ENCODE measurements around the gene WDR86.

The WDR86 gene

DNA sequence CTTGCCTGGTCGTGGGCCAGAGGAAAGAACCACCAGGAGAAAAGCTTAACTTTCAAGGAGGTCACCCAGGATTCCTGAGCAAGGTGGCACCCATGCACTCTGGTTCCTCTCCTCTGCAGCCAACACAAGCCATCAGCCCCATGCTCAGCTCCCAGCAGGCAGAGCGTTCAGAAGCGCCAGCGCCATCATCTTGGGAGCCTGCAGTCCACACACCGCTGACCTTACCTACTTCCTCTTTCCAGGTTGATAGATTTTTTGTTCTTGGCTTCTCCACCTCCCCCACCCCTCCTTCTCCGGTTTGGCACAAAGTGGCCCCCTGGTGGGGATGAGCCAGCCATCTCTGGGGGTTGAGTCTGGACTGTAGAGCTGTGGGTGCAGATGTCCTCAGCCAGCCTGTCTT lies 1.7 kb upstream of the WDR86 start:
- Mint-ChIP-seq H3K27me3 (peaks cover 31% of the 10 kb centered on the region), H3K4me1 (peaks cover 12% of the 10 kb centered on the region), H3K27ac (no peak overlapping the region), H3K36me3 (no peaks in the 10 kb centered on the region), H3K4me3 (no peak overlapping the region), H3K9me3 (no peaks in the 10 kb centered on the region)
- peak in 1 of 2 donors; percentile 22 for DNase-seq (ENCODE audit: low spot score in 2 of 2)
- peak; percentile 6 for ATAC-seq (ENCODE audit: low read depth)

DNA sequence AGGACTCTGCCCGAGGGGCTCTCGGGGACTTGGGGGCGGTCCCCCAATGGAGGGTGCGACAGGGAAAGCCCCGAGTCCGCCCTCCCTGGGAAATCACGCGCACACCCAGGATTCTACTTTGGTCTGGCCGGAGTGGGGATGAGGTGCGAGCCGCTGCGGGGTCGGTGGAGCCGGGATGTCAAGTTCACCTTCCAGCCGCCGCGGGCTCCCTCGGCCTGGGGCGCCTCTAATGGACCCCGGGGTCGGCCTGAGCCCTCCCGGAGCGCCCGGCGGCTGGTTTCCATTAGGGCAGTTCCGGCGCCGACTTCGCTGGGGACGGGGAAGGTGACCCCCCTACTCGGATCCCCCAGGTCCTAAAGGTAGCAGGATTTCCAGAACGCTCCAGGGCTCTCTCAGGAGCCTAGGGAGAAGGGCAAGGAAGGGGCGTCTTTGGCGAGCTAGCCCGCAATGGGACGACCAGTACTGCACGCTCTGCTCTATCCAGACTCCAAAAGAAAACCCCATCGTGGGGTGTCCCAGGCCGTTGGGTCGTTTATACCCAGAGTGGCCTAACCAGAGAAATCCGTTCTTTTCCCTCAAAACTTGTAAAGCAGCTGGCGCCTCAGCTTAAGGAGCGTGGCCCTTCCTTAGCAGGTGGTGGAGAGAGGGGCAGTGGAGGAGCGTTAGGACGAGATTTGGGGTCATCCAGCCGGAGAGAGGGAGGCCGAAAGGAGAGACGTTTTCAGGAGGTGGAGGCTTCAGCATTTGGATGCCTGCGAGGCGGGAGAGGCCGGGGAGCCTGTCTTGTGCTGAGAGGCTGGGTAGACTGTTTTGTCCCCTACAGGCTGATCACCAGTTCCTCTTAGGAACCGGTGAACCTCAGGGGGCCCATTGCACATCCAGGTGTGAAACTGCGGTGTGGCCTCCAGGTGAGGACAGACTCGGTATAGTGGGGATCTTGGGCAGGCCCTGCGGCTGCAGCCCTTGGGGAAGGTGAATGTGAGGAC lies 860 bp upstream of the WDR86 start:
- DNase-seq (ENCODE audit: low spot score in 2 of 2) (peak; percentile 24 to 25), ATAC-seq (ENCODE audit: low read depth) (no peak)
- H3K36me3 Mint-ChIP-seq = no peaks in the 10 kb centered on the region
- no peaks in the 10 kb centered on the region for H3K9me3 Mint-ChIP-seq
- H3K27me3 Mint-ChIP-seq = peaks cover 35% of the 10 kb centered on the region
- peak overlapping the region; percentile 15 for H3K27ac Mint-ChIP-seq
- peaks cover 12% of the 10 kb centered on the region for H3K4me1 Mint-ChIP-seq
- peak overlapping the region; percentile 5 for H3K4me3 Mint-ChIP-seq

DNA sequence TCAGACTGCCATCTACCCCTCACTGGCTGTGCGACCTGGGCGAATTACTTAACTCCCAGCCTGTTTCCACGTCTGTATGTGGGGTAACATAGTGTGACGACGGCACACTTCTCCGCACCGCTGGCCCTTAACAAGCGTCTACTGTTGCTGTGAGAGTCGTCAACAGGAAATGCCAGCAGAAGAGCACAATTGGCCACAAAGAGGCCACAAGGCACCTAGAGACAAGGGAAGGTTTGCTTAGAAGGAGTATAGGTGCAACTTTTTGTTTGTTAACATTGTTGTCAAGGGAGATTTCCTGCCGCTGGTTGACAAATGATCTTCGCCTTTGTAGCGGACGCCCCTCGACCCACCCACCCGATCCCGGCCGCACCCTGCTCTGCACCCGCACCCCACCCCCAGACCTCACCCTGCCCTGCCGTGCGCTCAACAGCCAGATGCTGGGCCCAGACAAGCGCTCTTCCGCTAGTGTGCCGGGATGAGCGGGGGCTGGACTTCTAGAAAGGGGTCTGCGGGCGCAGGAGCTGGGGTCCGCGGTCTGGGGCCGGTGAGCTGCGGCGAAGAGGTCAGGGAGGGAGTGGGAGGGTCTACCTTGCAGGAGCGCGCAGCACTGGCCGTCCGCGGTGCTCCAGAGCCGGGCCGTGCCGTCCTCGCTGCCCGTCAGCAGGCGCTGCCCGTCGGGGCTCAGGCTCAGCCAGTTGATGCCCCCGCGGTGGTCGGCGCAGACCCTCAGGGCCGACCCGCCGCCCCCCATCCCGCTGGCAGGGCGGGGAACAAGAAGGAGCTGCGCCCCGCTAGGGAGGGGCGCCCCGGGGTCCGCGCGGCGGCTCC lies 785 bp downstream of the WDR86 start:
- ATAC-seq (ENCODE audit: low read depth) (peak; percentile 80), DNase-seq (ENCODE audit: low spot score in 2 of 2) (peak in 1 of 2 donors; percentile 62)
- Mint-ChIP-seq H3K4me3 (peak overlapping the region; percentile 71), H3K36me3 (no peaks in the 10 kb centered on the region), H3K27me3 (peaks cover 29% of the 10 kb centered on the region), H3K9me3 (no peaks in the 10 kb centered on the region), H3K27ac (peak overlapping the region; percentile 81), H3K4me1 (peaks cover 12% of the 10 kb centered on the region)

DNA sequence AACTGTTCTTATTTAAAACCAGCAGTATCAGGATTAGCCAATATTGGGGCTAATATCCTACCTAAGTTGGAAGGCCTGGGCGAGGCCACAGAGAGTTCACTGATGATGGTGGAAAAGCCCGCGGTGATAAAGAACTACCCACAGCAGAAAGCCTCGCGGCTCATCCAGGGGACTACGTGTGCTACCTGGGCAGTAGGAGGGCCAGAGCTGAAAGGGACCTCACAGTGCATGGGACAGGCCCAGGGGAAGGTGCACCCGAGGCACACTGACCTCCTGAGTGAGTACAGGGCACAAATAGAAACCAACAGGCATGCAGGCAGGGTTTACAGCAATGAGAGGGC lies 1.4 kb downstream of the WDR86 start:
- Mint-ChIP-seq H3K4me3 (peak overlapping the region; percentile 71), H3K27me3 (peaks cover 30% of the 10 kb centered on the region), H3K36me3 (no peaks in the 10 kb centered on the region), H3K27ac (peak overlapping the region; percentile 81), H3K4me1 (peaks cover 10% of the 10 kb centered on the region), H3K9me3 (no peaks in the 10 kb centered on the region)
- ATAC-seq (ENCODE audit: low read depth) (no peak), DNase-seq (ENCODE audit: low spot score in 2 of 2) (no peak)

DNA sequence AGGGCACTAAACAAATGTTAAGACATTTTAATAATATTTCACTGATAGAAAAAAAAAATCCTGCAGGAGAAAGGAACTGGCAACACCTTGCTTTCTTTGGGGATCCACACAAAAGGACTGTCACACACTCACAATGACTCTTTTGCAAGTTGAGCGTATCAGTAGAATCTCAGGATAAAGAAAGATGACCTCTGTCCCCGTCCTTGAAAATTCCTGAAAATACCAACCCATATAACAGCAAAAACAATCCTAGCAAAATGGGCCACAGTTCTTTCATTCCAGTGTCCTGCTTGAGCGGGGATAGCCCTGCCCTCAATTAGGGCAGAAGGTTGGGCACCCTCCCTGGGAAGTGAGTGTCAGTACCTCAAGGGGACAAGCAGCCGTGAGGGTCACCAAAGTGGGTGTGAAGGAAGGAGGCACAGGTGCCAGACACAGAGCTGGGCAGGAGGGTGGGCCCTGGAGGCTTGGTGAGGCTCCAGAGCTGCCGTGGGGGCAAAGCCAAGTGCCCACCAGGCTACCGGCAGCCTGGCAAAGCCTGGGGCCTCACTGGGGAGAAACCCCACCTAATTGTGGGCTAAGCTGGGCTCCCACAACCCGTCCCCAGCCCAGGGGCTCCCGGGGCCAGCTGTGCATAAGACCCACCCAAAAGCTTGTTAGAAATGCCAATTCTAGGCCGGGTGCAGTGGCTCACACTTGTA lies 2.8 kb downstream of the WDR86 start:
- peaks cover 10% of the 10 kb centered on the region for H3K4me1 Mint-ChIP-seq
- H3K4me3 Mint-ChIP-seq = no peak overlapping the region
- peaks cover 21% of the 10 kb centered on the region for H3K27me3 Mint-ChIP-seq
- no peak for ATAC-seq (ENCODE audit: low read depth)
- no peak overlapping the region for H3K27ac Mint-ChIP-seq
- H3K36me3 Mint-ChIP-seq = no peaks in the 10 kb centered on the region
- H3K9me3 Mint-ChIP-seq = no peaks in the 10 kb centered on the region
- DNase-seq (ENCODE audit: low spot score in 2 of 2) = no peak

DNA sequence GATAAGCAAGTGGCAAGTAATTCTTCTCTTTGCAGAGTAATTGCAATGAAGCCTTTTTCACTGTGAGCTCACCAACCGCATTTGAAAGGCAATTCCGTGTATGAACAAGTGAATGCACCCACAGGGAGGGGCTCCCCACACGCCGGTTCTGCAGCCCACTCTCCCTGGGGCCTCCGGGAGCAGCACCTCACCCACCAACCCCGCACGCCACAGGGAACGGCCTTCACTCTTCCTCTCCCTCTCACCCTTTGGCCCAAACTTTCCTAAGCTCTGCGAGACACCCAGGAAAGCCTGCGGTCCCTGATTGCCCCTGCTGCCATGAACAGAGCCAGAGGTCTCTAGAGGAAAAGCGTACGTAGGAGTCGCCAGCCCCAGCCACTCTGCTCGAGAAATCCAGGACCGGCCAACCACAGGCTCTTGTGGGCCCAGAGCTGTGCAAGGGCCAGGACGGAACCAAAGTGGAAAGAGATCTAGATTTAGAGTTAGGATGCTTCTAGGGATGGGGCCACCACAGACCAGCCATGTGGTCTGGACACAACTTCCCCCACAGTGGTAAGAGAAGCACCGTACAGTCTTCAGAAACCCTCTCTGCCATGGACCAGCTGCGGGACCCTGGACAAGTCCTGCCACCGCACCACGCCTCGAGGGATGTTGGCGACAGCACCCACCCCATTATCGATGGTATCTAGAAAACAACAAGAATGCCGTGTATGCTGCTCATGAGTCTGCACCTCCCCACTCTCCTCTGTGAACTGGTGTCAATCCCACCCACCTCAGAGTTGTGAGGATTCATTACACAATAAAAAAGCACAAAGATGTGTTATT lies 3.6 kb downstream of the WDR86 start:
- DNase-seq (ENCODE audit: low spot score in 2 of 2) (no peak), ATAC-seq (ENCODE audit: low read depth) (no peak)
- Mint-ChIP-seq H3K27ac (peak overlapping the region; percentile 68), H3K36me3 (no peaks in the 10 kb centered on the region), H3K27me3 (peaks cover 20% of the 10 kb centered on the region), H3K4me3 (no peak overlapping the region), H3K9me3 (no peaks in the 10 kb centered on the region), H3K4me1 (peaks cover 9% of the 10 kb centered on the region)

DNA sequence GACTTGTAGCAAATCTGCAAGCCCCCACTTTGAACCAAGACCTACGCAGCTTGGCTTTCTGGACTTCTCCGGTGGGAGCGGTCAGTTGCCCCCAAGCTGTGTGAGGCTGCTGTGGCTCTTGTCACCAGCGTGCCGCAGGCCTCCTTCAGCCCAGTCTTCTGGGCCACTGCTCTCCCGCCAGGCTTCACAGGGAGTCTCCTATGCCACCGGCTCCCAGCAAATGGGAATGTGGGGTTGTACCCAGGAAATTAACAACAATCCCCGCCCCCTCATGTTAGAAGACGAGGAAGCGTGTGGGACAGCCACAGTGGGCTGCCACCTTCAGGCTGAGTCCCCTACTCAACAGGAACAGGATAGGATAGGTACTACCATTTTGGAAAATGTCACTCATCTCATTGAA lies 4.2 kb downstream of the WDR86 start:
- DNase-seq (ENCODE audit: low spot score in 2 of 2) = no peak
- peaks cover 12% of the 10 kb centered on the region for H3K4me1 Mint-ChIP-seq
- H3K27ac Mint-ChIP-seq = peak overlapping the region; percentile 68
- no peak for ATAC-seq (ENCODE audit: low read depth)
- H3K9me3 Mint-ChIP-seq = no peaks in the 10 kb centered on the region
- peaks cover 16% of the 10 kb centered on the region for H3K27me3 Mint-ChIP-seq
- H3K4me3 Mint-ChIP-seq = no peak overlapping the region
- H3K36me3 Mint-ChIP-seq = no peaks in the 10 kb centered on the region

DNA sequence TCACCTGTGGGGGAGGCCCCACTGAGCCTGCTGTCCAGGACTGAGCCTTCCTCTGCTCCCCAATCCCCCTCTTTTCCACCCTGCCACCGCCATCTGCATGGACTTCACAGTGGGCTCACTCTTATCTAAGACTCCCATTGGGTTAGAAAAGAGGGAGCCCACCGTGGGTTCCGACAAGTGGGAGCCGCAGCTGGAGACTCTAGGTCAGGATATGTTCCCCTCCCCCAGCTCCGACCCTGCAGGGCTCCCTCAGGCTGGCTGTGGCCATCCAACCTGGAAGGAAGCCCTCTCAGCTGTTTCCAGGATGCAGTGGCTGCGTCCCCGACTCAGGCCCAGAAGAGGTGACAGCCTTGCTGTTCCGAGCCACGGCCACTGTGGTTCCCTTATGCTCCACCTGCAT lies 4.8 kb downstream of the WDR86 start:
- Mint-ChIP-seq H3K36me3 (no peaks in the 10 kb centered on the region), H3K4me1 (peaks cover 14% of the 10 kb centered on the region)
- no peak for ATAC-seq (ENCODE audit: low read depth)

DNA sequence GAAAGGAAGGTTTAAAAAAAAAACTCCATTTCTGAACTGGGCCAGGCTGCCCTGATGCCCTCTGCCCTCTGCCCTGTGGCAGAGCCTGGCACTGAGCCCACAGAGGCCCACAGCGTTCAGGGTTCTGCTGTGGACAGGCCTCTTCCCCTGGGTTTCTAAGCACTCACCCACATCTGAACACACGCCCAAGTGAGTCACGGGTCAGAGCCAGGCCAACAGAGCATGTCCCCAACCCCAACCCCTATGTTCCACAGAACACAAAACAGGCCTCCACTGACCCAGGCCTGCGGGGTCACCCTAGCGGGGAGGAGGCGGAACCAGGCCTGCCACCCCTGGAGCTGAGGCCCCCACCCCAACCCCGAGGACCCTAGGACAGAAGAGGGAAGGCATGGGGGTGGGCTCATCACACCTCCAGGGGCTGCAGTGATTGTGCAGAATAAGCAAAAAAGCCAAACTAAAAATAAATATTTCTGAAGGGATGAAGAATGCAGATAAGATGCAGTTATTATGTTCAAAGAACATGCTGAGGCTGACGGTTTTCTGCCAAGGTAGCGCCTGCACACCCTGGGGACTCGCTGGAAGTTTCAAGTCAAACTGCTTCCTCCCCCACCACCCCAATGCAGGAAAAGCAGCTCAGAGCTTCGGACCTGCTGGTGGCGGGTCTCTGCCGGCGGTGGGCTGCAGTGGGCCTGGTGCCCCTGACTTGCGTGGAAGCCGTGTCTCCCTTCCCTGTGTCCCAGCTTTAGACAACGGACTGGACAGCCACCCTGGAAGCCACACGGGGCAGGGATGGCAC lies 5.4 kb downstream of the WDR86 start:
- no peak overlapping the region for H3K4me3 Mint-ChIP-seq
- H3K4me1 Mint-ChIP-seq = peaks cover 14% of the 10 kb centered on the region
- H3K36me3 Mint-ChIP-seq = no peaks in the 10 kb centered on the region
- no peaks in the 10 kb centered on the region for H3K9me3 Mint-ChIP-seq
- peak overlapping the region; percentile 19 for H3K27ac Mint-ChIP-seq
- ATAC-seq (ENCODE audit: low read depth) = no peak
- H3K27me3 Mint-ChIP-seq = peaks cover 16% of the 10 kb centered on the region
- peak in 1 of 2 donors; percentile 16 for DNase-seq (ENCODE audit: low spot score in 2 of 2)

More for the DNA sequence above, 4.8 kb downstream of the WDR86 start:
- no peak for DNase-seq (ENCODE audit: low spot score in 2 of 2)
- Mint-ChIP-seq H3K27me3 (peaks cover 16% of the 10 kb centered on the region), H3K4me3 (no peak overlapping the region), H3K9me3 (no peaks in the 10 kb centered on the region), H3K27ac (no peak overlapping the region)

DNA sequence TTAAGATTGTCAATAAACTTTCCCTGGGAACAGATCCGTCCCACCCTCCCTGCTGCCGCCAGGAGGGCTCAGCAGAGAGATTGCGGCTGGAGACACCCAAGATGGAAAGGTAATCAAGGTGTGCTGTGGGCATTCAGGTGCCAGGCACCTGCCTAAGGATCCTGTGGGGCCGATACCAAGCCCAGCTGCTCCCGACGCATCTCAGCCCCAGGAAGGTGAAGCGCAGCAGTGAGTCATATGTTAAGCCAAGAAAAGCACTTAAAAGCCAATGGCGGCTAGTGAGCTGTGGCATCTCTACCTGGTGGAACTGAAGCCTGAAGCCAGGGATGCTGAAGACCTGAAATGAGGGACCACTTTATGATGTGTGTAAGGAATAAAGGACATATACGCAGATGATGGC lies 6.1 kb downstream of the WDR86 start:
- no peaks in the 10 kb centered on the region for H3K9me3 Mint-ChIP-seq
- H3K4me1 Mint-ChIP-seq = peaks cover 13% of the 10 kb centered on the region
- no peak overlapping the region for H3K4me3 Mint-ChIP-seq
- H3K27me3 Mint-ChIP-seq = peaks cover 14% of the 10 kb centered on the region
- ATAC-seq (ENCODE audit: low read depth) (no peak), DNase-seq (ENCODE audit: low spot score in 2 of 2) (no peak)
- peak overlapping the region; percentile 19 for H3K27ac Mint-ChIP-seq
- H3K36me3 Mint-ChIP-seq = no peaks in the 10 kb centered on the region

DNA sequence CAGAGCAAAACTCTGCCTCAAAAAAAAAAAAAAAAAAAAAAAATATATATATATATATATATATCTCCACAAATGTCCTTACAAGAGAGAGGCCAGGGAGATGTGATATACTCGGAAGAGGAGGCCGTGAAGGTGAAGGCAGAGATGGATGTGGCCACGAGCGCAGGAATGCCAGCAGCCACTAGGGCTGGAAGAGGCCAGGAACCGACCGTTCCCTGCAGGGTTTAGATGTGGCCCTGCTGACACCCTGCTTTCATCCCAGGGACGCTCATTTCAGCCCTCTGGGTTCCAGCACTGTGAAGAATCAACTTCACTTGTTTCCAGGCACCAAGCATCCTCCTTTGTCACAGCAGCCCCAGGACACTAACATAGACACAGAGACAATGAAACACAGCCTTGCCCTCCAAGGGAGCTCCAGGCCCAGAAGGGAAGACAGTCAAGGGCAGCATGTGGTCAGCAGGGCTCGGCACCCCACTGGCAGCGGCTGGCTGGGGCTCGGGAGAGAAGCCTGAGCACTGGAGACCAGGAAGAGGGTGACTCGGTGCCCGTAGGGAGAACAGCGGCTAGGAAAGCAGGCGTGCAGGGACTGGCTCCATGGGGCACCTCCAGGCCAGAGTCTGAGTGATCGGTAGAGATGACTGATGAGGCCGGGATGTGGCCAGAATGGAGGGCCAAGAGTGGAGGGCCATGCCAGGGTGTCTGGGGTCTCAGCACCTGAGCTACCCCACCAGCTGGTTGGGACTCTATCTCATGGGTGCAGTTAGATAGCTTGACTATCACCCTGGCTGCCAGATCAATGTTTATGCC lies 7.6 kb downstream of the WDR86 start:
- ATAC-seq (ENCODE audit: low read depth) (no peak), DNase-seq (ENCODE audit: low spot score in 2 of 2) (peak in 1 of 2 donors; percentile 11)
- Mint-ChIP-seq H3K27me3 (peaks cover 10% of the 10 kb centered on the region), H3K9me3 (peaks cover 3% of the 10 kb centered on the region), H3K4me3 (no peak overlapping the region), H3K27ac (peak overlapping the region; percentile 99), H3K36me3 (no peaks in the 10 kb centered on the region), H3K4me1 (peaks cover 15% of the 10 kb centered on the region)
